Activated CD4-positive, alpha-beta memory T cell treated with anti-CD3 and anti-CD28 coated beads for 36 hours (primary cell): Measurements from ENCODE around the gene YWHAE. TPM values are rescaled to one million over a fixed set of nuclear protein-coding genes. Genes with fewer than 3 reads are reported as not detected.
"Not testable (repeated sequence)": the region's sequence is repeated elsewhere in the genome, so short reads cannot be mapped to it uniquely, and the experiment has no call there.

Source experiments
- CTCF ChIA-PET: fragments of 350-600 bp; sonication (Branson Sonifier 250); formaldehyde crosslinking; loops from one replicate; lab custom pipeline; 2021; ENCODE audit warnings: antibody characterized with exemption, inconsistent platforms; lab: Charles Lee
- POLR2A ChIA-PET: fragments of 350-600 bp; sonication (Branson Sonifier 250); formaldehyde crosslinking; loops from one replicate; lab custom pipeline; 2021; ENCODE audit warnings: antibody characterized with exemption; lab: Charles Lee
- DNase-seq: peaks from one replicate; pipeline ENCODE4 v3.0.0-alpha.2; 2020
- H3K27ac Mint-ChIP-seq: one replicate; pipeline ENCODE4 v1.8.0; 2021; ENCODE audit warnings: mixed read lengths
- H3K27me3 Mint-ChIP-seq: one replicate; pipeline ENCODE4 v1.8.0; 2021; ENCODE audit warnings: mixed read lengths
- H3K36me3 Mint-ChIP-seq: one replicate; pipeline ENCODE4 v1.8.0; 2021; ENCODE audit warnings: mixed read lengths
- H3K4me1 Mint-ChIP-seq: one replicate; pipeline ENCODE4 v1.8.0; 2021; ENCODE audit warnings: low read depth, mixed read lengths
- H3K4me3 Mint-ChIP-seq: one replicate; pipeline ENCODE4 v1.8.0; 2021; ENCODE audit warnings: mild to moderate bottlenecking, mixed read lengths
- H3K9me3 Mint-ChIP-seq: one replicate; pipeline ENCODE4 v1.8.0; 2021; ENCODE audit warnings: mixed read lengths
- intact Hi-C: fragments of 100-400 bp; cut with micrococcal nuclease; formaldehyde crosslinking; loops from one replicate; pipeline ENCODE4 v1.15.1; 2023
- total RNA-seq, 2 experiments: library from RNA; stranded (reverse); gene quantifications; one replicate each; pipeline ENCODE4 v1.2.3, GENCODE V29; 2021

Gene YWHAE
- total RNA-seq, 2 experiments from 2014 or later = 505 to 509 TPM

- no peaks in the 10 kb centered on the region for H3K9me3 Mint-ChIP-seq
- intact Hi-C loops = no loop called here
- H3K4me1 Mint-ChIP-seq = no peaks in the 10 kb centered on the region
- no peak overlapping the region for H3K4me3 Mint-ChIP-seq
- no peaks in the 10 kb centered on the region for H3K27me3 Mint-ChIP-seq
- no peak for DNase-seq
- H3K27ac Mint-ChIP-seq = no peak overlapping the region
- ChIA-PET POLR2A (no interaction called here), CTCF (no interaction called here)
- no peaks in the 10 kb centered on the region for H3K36me3 Mint-ChIP-seq
These were observed 75.7 kb downstream of the YWHAE start for GRCh38 chr17:1324201-1324771.

GRCh38 chr17:1323336-1323735 lies 76.7 kb downstream of the YWHAE start:
- Mint-ChIP-seq H3K4me3 (no peak overlapping the region), H3K27ac (no peak overlapping the region), H3K4me1 (no peaks in the 10 kb centered on the region), H3K9me3 (no peaks in the 10 kb centered on the region), H3K36me3 (no peaks in the 10 kb centered on the region), H3K27me3 (no peaks in the 10 kb centered on the region)
- POLR2A ChIA-PET = no interaction called here
- DNase-seq = no peak
- intact Hi-C loops = no loop called here
- CTCF ChIA-PET = no interaction called here

- CTCF ChIA-PET = interaction anchor here (0.6 to 1.8 kb wide), 2 partner anchors 10 to 25 kb away, joined by 4 to 9 read pairs; no protein-coding TSS in a partner anchor
- H3K36me3 Mint-ChIP-seq = no peaks in the 10 kb centered on the region
- H3K9me3 Mint-ChIP-seq = no peaks in the 10 kb centered on the region
- no peak overlapping the region for H3K27ac Mint-ChIP-seq
- intact Hi-C loops = no loop called here
- H3K4me1 Mint-ChIP-seq = no peaks in the 10 kb centered on the region
- no peak for DNase-seq
- POLR2A ChIA-PET = no interaction called here
- no peak overlapping the region for H3K4me3 Mint-ChIP-seq
- H3K27me3 Mint-ChIP-seq = no peaks in the 10 kb centered on the region
These were observed 77.5 kb downstream of the YWHAE start for GRCh38 chr17:1322480-1322879.

GRCh38 chr17:1322014-1322428 lies 78.0 kb downstream of the YWHAE start:
- H3K27ac Mint-ChIP-seq = no peak overlapping the region
- no peaks in the 10 kb centered on the region for H3K36me3 Mint-ChIP-seq
- no peaks in the 10 kb centered on the region for H3K27me3 Mint-ChIP-seq
- no peaks in the 10 kb centered on the region for H3K9me3 Mint-ChIP-seq
- no peak for DNase-seq
- ChIA-PET POLR2A (no interaction called here), CTCF (interaction anchor here (1.8 kb wide), 1 partner anchor 10 kb away, joined by 9 read pairs; no protein-coding TSS in a partner anchor)
- no peaks in the 10 kb centered on the region for H3K4me1 Mint-ChIP-seq
- no peak overlapping the region for H3K4me3 Mint-ChIP-seq
- intact Hi-C loops = no loop called here

- Mint-ChIP-seq H3K27ac (no peak overlapping the region), H3K36me3 (no peaks in the 10 kb centered on the region), H3K4me1 (no peaks in the 10 kb centered on the region), H3K27me3 (peaks cover 6% of the 10 kb centered on the region), H3K9me3 (no peaks in the 10 kb centered on the region), H3K4me3 (no peak overlapping the region)
- no peak for DNase-seq
- intact Hi-C loops = no loop called here
- ChIA-PET CTCF (no interaction called here), POLR2A (interaction anchor here (0.6 kb wide), 1 partner anchor 134 kb away, joined by 3 read pairs; no protein-coding TSS in a partner anchor)
These were observed 84.1 kb downstream of the YWHAE start for GRCh38 chr17:1315891-1316403.

GRCh38 chr17:1315409-1315808 lies 84.6 kb downstream of the YWHAE start:
- intact Hi-C loops = no loop called here
- ChIA-PET POLR2A (interaction anchor here (0.6 kb wide), 1 partner anchor 134 kb away, joined by 3 read pairs; no protein-coding TSS in a partner anchor), CTCF (interaction anchor here (0.7 kb wide), 1 partner anchor 17 kb away, joined by 3 read pairs; no protein-coding TSS in a partner anchor)
- no peak for DNase-seq
- Mint-ChIP-seq H3K4me3 (no peak overlapping the region), H3K9me3 (no peaks in the 10 kb centered on the region), H3K36me3 (no peaks in the 10 kb centered on the region), H3K27ac (no peak overlapping the region), H3K4me1 (no peaks in the 10 kb centered on the region), H3K27me3 (peaks cover 6% of the 10 kb centered on the region)

- H3K27me3 Mint-ChIP-seq = peaks cover 6% of the 10 kb centered on the region
- intact Hi-C loops = no loop called here
- CTCF ChIA-PET = no interaction called here
- H3K27ac Mint-ChIP-seq = no peak overlapping the region
- no peaks in the 10 kb centered on the region for H3K9me3 Mint-ChIP-seq
- DNase-seq = no peak
- POLR2A ChIA-PET = no interaction called here
- no peaks in the 10 kb centered on the region for H3K4me1 Mint-ChIP-seq
- H3K4me3 Mint-ChIP-seq = no peak overlapping the region
- no peaks in the 10 kb centered on the region for H3K36me3 Mint-ChIP-seq
These were observed 86.6 kb downstream of the YWHAE start for GRCh38 chr17:1313270-1314005.

- no peaks in the 10 kb centered on the region for H3K9me3 Mint-ChIP-seq
- intact Hi-C loops = no loop called here
- H3K4me3 Mint-ChIP-seq = no peak overlapping the region
- H3K27ac Mint-ChIP-seq = no peak overlapping the region
- POLR2A ChIA-PET = no interaction called here
- peaks cover 6% of the 10 kb centered on the region for H3K27me3 Mint-ChIP-seq
- no peaks in the 10 kb centered on the region for H3K4me1 Mint-ChIP-seq
- DNase-seq = peak; percentile 22
- H3K36me3 Mint-ChIP-seq = no peaks in the 10 kb centered on the region
- CTCF ChIA-PET = no interaction called here
These were observed 87.7 kb downstream of the YWHAE start for GRCh38 chr17:1312261-1312870.

- H3K4me3 Mint-ChIP-seq, DNase-seq, H3K27me3 Mint-ChIP-seq, POLR2A ChIA-PET, H3K27ac Mint-ChIP-seq, H3K4me1 Mint-ChIP-seq, H3K36me3 Mint-ChIP-seq, intact Hi-C loops, H3K9me3 Mint-ChIP-seq: not testable (repeated sequence)
- CTCF ChIA-PET = interaction anchor here (1.1 kb wide), 1 partner anchor 25 kb away, joined by 3 read pairs; no protein-coding TSS in a partner anchor
These were observed 92.2 kb downstream of the YWHAE start for GRCh38 chr17:1307829-1308228.

GRCh38 chr17:1304962-1305563 lies 95.0 kb downstream of the YWHAE start:
- H3K9me3 Mint-ChIP-seq = no peaks in the 10 kb centered on the region
- H3K4me3 Mint-ChIP-seq = no peak overlapping the region
- H3K36me3 Mint-ChIP-seq = no peaks in the 10 kb centered on the region
- intact Hi-C loops = no loop called here
- H3K27ac Mint-ChIP-seq = no peak overlapping the region
- H3K4me1 Mint-ChIP-seq = no peaks in the 10 kb centered on the region
- H3K27me3 Mint-ChIP-seq = peaks cover 7% of the 10 kb centered on the region
- DNase-seq = no peak
- ChIA-PET CTCF (no interaction called here), POLR2A (interaction anchor here (0.6 kb wide), 1 partner anchor 510 kb away, joined by 3 read pairs; no protein-coding TSS in a partner anchor)

- Mint-ChIP-seq H3K9me3 (no peaks in the 10 kb centered on the region), H3K36me3 (no peaks in the 10 kb centered on the region), H3K4me3 (no peak overlapping the region), H3K4me1 (no peaks in the 10 kb centered on the region), H3K27me3 (peaks cover 7% of the 10 kb centered on the region), H3K27ac (no peak overlapping the region)
- no peak for DNase-seq
- ChIA-PET POLR2A (interaction anchor here (0.6 kb wide), 1 partner anchor 510 kb away, joined by 3 read pairs; no protein-coding TSS in a partner anchor), CTCF (no interaction called here)
- intact Hi-C loops = no loop called here
These were observed 95.5 kb downstream of the YWHAE start for GRCh38 chr17:1304522-1304921.

- intact Hi-C loops = no loop called here
- Mint-ChIP-seq H3K27me3 (peaks cover 7% of the 10 kb centered on the region), H3K36me3 (no peaks in the 10 kb centered on the region), H3K4me3 (no peak overlapping the region), H3K4me1 (peaks cover 12% of the 10 kb centered on the region), H3K27ac (no peak overlapping the region), H3K9me3 (no peaks in the 10 kb centered on the region)
- CTCF ChIA-PET = no interaction called here
- POLR2A ChIA-PET = no interaction called here
- no peak for DNase-seq
These were observed 97.3 kb downstream of the YWHAE start for GRCh38 chr17:1302761-1303160.
